ENCODE results near the gene OVOL1.

DNA sequence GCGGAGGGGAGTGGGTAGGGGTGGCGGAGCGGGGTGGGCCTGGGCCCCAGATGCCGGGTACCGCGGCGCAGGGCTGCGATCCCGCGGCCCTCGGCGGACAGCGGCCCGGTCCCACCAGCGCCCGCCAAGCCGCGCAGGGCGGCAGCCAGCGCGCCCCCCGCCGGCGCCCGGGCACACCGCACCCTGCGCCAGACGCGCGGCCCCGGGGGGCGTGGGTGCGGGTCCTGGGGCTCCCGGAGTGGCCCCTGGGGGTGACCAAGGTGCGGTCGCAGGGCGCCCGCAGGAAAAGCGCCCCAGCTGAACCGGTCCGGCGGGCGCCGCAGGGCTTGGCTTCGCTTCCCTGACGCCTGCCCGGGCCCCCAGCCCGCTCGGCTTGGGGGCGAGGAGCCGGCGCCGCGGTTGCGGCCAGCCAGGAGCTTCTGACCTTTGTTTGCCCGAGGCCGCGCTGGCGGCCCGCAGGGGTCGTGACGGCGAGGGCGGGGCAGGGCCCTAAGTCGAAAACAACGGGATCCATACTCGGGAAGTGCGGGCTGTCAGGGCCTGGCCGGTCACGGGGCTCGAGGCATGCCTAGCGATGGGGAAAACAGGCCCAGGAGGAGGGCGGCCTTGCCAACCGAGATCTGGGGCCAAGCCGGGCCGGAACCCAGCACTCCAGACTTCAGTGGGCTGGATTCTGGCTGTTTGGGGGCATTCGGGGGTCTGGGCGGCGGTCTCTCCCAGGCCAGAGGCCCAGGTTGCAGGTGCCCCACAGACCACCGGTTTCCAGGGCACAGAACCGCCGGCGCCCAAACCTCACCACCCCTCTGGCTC lies 5.5 kb upstream of the OVOL1 start:
- TF ChIP-seq SP1 (IDR thresholded peaks at IDR 0.05) (no peak), ZBTB33 (IDR thresholded peaks at IDR 0.05) (no peak), CTCF (IDR thresholded peaks at IDR 0.05; ENCODE audit: low read depth, low read length, missing input control) (peak; percentile 25), EGR1 (IDR thresholded peaks at IDR 0.05; ENCODE audit: low read depth in 2 of 2) (no peak), YY1 (IDR thresholded peaks at IDR 0.05) (no peak), TAF1 (conservative IDR thresholded peaks at IDR 0.05) (no peak), HNF4G (IDR thresholded peaks at IDR 0.05) (no peak), RAD21 (IDR thresholded peaks at IDR 0.05) (no peak), MAX (IDR thresholded peaks at IDR 0.05) (no peak), FOXA1 (IDR thresholded peaks at IDR 0.05) (no peak), GABPA (IDR thresholded peaks at IDR 0.05 in 1 of 2, conservative IDR thresholded peaks at IDR 0.05 in 1 of 2) (no peak), HNF4A (conservative IDR thresholded peaks at IDR 0.05) (no peak)
- TF ChIP-seq, protein P1, sequence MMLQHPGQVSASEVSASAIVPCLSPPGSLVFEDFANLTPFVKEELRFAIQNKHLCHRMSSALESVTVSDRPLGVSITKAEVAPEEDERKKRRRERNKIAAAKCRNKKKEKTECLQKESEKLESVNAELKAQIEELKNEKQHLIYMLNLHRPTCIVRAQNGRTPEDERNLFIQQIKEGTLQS (IDR thresholded peaks at IDR 0.05) = no peak

Measured in liver (tissue), 3 donors.